NCI-H1436 treated with DMSO at 0.1 percent for 48 hours (cell line): ENCODE results near the gene LCP1.
"Not testable (repeated sequence)": the region's sequence is repeated elsewhere in the genome, so short reads cannot be mapped to it uniquely, and the experiment has no call there.

Source experiments
- DNase-seq: peaks from one replicate; lab custom pipeline; 2025; lab: John Stamatoyannopoulos, UW

LCP1 gene

DNA sequence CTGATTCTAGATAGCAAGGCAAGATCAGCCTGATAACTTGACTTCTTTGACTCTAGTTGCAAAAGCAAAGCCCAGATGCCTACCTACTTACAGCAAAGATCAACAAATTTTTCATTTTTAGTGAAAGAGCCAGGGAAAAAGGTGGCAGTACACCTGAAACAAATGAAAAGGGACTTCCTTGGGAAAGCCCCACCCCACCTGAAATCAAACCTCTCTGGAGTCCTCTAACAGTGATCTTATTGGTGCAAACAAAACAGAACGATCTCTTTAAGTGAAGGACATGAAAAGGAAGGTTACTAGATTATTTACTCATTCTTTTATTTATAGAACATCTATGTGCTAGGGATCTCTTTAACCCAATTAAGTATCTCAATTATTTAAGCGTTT lies 507 bp upstream of the LCP1 start:
- no peak for DNase-seq

DNA sequence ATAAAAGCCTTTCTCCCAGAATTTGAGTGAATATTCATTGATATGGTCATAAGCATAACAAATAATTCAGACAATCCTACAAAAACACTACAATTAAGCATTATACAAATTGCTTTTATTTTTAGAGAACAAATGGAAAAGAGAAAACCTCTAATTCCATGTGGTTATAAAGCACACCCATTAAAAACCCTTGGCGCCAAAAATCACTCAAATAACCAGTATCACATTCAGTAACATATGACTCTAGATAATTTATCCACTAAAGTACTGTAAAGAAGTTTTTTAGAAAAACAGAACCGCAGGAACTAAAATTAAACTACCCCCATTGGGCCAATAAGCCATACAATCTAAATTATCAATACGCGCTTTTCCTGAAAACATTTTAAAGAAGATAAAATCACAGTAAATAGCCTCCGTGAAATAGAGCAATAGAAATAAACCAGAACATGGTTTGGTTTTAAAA lies 569 bp downstream of the LCP1 start:
- no peak for DNase-seq

DNA sequence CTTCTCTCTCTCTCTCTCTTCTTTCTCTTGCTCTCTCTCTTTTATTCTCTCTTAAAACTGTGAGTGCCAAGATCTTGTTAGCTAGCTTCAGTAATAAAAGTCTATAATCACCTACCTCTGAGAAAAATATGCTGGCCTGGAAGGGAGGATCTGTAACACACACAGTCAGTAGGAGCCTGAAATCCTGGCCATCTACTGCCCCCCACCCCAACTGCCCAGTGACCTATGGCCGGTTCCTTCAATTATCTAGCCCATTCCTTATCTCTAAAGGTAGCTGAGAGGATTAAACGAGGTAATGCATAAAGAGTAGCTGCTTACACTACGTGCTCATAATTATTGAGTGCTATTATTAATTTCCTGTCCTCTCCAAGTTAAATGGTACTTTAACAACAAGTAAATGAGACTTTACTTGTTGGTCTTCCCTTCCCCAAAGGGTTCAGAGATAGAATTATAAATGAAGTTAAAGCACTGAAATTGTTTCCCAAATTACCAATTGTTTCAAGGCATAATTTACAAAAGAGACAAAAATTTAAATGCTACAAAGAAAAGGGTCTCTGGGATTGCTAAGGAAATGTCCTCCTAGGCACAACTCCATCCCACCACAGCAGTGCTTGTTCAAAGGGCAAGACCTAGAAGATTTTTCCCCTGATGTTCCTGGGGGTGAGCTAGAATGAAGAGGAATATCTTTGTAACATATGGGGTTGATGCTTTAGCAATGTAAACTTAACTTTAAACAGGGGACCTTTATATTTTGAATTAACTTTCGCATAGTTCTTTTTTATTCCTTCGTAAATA lies 1.8 kb downstream of the LCP1 start:
- DNase-seq: no peak

DNA sequence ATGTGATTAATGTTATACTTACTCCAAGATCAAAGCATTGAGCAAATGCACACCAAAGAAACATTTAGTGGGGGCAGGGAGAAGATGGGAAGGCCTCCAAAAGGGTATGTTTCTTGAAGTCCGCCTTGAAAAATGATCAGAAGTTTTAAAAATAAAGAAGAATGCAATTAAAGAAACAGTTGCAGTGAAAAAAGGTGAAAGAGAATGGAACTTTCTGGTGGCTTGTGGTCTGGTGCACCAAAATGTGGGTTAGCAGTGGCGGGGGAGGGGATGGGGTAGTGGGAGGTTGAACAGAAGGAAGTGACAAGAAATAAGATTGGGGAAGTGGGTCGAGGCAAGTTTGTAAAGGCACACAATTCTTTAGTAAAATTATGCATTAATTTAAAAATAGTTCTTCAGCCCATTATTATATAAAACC lies 2.5 kb downstream of the LCP1 start:
- DNase-seq: no peak

DNA sequence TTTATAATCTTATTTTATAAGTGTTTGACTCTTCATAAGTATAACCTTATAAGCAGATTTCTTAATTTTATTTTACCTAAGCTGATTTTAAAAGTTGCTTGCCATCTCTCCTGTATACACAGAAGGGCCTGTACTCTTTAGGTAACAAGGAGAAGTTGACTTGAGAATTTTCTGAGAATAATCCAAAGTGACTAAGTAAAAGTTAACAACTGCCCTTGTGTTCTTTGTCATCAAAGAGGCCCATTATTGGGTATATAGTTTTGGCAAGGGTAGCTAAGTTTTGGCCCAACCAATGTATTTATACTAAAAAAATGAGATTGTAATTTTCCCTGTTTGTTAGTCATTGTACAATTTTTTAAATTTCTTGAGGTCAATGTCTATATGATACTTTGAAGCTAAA lies 3.2 kb downstream of the LCP1 start:
- DNase-seq: no peak

DNA sequence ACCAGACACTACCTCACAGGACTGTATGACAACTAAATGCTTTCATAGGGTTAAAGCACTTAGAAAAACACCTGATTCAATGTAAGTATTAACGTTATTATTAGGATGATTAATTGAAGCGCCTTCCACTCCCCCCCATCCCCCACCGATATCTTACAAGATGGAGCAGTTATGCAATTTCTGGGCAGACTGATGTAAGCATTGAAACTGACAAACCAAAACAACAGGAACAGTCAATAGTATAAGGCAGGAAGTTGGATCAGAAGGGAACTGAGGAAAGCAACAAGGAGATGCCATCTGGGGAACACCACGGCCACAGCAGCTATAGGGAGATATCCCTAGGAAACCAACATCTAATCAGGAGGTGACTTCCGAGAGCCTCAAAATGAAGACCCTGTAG lies 3.8 kb downstream of the LCP1 start:
- DNase-seq: no peak

DNA sequence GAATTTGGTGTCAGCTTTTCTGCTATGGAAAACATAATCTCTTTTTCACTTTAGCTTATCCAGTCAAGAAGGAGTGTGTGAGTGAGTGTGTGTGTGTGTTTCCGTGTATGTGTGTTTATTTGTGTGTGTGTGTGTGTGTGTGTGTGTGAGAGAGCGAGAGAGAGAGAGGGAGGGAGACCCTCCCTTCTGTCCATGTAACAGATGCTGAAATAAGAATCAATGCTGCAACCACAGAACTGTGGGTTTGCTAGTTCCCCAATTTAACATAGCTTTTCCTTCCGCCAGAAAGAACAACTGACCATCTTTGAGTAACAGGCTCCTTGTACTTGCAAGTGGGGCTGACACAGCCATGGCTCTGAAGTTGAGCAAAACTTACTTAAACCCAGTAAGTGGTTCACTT lies 5.2 kb downstream of the LCP1 start:
- DNase-seq: no peak

DNA sequence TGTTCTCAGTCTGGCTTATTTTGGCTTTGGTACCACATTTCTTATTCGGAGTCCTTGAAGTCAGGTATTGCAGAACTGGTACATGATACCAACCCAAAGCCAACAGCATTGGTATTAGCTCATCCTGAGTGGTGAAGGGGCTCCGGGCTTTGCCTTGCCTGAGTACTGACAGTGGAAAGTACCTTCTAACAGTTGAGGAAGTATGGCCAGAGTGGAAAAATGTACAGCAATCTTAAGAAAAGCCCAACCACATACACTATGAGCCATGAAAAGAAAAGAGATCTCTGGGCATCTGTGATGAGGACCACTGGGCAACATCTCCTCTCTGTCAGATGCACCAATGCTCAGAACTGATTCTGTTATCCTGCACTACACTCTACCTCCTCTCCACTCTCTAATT lies 8.3 kb downstream of the LCP1 start:
- no peak for DNase-seq

DNA sequence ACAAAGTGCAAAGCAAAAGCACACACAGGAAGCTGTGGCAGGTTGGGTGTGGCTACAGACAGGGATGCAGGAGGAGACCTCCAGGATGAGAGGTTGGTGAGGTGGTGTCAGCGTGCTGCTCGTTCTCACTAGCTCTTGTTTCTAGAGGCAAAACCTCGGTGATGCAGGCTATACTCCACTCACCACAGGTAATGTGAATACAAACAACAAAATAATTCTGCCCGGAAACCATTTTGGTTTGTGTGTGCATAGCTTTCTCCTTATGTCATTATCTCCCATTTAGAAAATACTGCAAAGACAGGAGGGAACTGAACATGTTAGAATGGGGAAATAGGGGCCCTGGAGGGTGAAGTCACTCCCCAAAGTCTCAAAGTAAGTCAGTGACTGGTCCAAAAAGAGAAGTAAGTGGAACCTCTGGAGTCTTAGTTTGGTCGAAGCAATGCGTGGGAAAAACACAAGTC lies 9.4 kb downstream of the LCP1 start:
- no peak for DNase-seq

DNA sequence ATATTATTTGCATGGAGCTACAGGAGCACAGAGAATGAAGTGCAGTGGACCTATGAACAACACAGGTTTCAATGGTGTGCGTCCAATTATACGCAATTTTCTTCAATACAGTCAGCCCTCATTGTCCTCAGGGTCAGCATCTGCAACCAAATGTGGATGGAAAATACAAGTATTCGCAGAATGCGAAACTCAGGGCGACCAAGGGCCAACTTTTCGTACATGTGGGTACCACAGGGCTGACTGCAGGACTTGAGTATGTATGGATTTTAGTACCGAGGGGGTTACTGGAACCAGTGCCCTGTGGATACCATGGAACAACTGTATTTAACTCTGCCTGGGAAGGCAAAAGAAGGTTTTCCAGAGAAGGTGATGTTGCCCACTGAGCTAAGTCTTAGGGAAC lies 10.2 kb downstream of the LCP1 start:
- no peak for DNase-seq

DNA sequence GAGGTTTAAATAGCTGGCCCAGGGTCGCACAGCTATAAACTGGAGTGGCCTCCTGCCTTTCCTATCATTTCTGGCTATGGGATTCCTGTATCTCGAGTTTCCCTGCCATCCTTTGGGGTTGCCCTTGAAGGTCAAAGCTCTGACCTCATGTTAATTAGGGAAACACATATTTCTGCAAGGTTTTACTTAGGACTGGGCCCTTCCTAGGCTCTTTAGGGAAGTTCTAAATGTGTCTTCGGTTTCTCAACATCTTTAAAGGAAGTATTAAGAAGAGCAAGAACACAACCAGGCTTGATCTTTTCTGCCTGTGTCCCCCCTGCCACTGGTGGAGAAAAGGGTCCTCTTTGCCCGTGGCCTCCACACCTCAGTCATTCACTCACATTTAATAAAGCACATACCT lies 10.8 kb downstream of the LCP1 start:
- no peak for DNase-seq

DNA sequence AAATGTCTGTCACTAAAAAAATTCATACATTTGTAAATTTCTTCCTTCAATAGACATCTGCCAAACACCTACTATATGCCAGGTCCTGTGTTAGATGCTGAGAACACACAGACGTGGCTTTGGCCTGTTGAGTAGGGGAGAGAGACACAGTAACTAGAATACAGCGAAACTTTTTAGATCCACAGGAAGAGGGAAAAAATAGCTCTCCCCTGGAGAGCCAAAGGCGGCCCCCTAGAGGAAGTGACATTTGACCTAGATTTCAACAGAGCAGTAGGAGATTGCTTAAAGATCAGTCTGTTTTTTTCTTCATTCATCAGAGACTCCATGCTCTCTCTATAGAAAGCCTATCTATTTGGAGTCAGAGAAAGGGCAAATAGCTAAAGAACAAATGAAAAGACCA lies 11.3 kb downstream of the LCP1 start:
- no peak for DNase-seq

DNA sequence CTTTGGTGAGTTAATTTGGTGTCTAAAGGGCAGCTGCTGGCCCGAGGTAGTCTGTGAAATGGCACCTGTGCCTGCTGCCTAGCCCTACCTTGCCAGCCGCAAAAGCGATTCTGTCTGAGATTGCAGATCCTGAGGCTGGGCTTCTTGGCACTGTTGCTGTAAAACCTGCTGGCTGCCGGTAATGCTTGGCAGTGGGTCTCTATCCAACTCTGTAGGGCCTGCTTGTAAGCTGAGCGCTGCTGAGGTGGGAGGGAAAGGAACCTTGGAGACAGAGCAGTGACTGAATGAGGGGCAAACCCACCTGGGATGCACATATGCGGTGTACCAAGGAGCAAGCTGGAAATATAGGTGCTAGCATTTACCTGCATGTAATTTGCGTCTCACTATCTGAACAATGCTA lies 11.7 kb downstream of the LCP1 start:
- no peak for DNase-seq

DNA sequence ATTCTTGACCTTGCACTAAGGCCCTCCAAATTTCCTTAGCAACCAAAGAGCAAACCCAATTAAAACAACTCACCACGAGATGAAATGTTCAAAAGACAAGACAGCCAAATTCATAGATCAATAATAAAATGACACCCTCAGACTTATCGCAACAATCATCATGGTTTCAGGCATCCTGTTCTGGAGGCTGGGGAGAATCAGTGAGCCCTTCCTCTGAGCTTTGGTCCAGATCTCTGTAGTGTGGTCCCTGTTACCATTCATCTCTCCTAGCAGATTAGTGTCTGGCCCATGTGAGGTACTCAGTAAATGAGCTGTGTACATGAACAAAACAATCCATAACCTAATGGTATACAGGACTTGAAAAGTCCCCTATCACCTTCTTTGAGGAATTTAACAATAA lies 12.2 kb downstream of the LCP1 start:
- no peak for DNase-seq

DNA sequence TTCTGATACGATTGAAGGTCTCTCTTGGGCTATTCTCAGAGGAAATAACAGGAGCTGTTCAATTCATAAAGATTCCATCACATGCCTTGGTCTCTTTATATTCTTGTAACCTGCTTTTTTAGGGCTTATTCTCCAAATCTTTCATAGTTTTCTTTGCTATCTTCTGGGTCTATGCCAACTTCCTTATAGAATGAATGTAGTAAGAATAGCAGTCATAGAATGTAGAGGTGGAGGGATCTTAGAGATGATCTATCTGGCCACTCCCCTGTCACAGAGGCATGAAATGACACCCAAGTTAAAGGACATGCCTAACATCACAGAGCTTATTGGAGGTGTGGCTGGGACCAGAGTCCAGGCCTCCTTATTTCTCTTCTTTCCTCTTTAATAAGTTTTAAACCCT lies 13.2 kb downstream of the LCP1 start:
- no peak for DNase-seq

DNA sequence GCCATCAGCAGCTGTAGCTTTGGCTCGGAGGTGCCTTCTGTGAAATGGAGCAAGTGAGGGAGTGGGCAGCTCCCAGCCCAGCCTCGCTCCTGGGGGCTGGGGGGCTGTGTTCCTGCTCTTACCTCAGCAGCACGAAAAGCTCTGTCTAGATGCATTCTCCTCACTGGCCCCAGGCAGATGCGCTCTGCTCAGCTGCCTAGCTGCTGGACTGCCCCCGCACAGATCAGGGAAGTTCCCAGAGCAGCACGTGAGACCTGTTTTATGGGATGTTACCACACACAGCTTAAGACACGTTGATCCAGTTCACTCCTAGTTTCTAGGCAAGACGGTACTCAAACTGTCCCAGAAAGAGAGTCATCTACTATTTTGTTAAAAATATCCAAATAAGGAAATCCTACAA lies 13.6 kb downstream of the LCP1 start:
- DNase-seq: no peak

DNA sequence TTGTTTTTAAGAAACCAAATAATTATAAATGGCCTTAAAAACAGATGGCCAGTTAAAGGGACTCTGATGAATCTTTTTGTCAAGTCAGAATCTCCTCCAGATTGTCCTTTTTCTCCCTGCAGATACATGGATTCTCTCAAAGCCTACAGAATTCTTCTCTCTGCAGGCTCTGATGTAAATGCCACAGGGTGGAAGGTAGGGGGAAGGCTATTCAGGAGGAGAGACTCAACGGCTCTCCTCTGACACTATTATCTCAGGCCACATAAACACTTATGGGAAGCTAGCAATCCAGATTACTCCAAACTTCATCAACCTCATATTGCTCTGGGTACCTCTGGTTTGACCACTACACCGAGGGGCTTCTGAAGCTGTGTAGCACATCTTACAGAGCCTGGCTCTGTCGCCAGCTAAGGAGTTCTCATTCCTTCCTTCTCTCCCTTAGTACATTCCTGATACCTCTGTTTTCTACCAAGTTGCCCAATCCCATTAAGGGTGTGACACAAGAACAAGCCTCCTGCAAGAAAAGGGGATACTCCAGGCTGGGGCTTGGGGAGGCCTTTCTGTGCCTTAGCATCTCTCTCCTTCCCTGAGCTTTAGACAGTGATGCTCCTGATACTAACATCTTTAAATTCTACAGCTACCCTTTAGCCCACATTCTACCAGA lies 14.9 kb downstream of the LCP1 start:
- no peak for DNase-seq

DNA sequence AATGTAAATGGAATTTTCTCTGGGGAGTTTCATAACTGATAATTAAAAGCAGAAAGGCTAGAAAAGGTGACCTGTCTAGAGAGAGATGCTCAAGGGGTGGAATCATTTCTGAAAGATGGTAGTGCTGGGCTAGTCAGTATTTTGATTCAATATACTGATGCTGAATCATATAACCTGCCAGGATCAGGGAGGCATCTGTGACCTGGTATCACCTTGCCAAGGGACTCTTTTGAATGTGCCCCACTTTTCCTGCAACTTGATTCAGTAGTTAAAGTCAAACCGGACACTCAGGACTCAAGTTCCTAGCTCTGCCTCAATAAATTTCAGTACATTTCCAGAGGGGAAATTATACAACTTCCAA lies 15.8 kb downstream of the LCP1 start:
- DNase-seq: no peak

DNA sequence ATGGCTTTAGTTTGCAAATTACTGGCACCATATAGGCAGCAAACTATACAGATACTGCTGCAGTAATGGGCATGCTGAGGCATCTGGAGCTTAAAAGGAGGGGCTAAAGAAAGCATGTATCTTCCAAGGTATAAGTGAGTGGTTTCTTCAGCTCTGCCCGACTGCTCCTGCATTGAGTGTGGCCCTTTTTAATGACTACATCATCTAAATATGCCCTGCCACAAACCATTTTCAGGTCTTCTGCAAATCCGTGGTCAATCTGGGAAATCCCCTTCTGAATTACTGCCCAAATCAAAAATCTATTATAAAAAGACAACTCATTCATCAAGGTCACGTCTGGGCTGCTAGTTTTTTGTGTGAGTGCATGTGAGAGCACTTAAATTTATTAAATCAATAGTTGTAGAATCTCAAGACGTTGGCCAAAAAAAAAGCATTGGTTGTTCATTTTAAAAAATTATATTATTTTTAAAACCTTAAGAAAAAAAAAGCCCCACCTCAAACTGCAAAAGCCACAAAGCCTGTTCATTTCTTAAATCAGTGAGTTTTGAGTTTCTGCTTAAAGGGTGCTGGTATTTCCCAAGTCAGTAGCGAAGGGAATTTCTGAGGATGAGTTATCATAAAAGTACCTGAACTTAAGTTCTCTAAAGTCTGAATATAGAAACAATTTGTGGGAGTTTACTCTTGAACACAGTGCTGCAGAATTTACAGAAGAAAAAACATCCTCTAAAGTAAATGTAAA lies 16.3 kb downstream of the LCP1 start:
- no peak for DNase-seq

DNA sequence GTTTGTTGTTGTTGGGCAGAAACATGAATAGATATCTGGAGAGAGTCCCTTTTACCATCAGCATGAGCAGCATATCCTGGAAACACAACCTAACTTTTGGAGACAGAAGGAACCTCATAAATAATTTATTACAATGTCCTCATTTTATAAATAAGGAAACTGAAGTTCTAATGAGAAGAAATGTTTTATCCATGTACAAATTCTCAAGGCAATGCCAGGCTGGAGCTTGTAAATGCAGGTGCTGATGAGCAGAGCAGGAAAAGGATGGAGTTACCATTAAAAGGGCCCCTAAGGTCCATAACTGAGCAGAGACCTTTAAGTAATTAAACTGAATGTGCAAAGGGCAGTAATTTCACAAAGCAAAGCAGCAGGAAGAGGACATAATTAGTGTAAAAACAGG lies 17.3 kb downstream of the LCP1 start:
- DNase-seq: no peak

DNA sequence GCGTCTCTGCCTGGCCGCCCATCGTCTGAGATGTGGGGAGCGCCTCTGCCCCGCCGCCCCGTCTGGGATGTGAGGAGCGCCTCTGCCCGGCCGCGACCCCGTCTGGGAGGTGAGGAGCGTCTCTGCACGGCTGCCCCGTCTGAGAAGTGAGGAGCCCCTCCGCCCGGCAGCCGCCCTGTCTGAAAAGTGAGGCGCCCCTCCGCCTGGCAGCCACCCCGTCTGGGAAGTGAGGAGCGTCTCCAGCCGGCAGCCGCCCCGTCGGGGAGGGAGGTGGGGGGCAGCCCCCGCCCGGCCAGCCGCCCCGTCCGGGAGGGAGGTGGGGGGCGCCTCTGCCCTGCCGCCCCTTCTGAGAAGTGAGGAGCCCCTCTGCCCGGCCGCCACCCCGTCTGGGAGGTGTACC lies 19.2 kb downstream of the LCP1 start:
- not testable (repeated sequence) for DNase-seq

DNA sequence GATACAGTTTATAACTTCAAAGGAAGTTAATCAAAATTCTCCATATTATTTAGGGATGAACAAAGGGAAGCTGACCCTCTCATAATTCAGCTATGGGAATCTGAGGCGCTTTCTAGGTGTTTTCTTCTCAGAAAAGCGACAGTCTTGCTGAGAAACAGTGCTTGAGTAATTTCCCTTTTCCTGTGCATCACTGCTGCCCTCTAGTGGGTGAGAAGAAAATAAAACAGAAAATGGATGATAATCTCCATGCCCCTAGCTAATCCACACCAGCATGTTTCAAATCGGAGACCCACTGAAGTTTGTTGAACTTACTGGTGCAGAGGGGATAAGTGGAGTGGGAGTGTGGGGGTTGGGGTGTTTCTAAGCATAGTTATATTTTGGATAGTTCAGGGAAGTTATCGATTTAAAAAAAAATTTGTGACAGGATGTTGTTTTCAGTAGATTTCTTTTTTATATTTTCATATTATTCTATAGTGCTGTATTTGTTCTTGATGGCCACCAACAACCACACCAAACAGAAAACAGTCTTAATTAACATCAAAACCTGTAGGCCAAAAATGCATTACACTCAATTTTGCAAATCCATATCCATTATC lies 21.4 kb downstream of the LCP1 start:
- DNase-seq: no peak

DNA sequence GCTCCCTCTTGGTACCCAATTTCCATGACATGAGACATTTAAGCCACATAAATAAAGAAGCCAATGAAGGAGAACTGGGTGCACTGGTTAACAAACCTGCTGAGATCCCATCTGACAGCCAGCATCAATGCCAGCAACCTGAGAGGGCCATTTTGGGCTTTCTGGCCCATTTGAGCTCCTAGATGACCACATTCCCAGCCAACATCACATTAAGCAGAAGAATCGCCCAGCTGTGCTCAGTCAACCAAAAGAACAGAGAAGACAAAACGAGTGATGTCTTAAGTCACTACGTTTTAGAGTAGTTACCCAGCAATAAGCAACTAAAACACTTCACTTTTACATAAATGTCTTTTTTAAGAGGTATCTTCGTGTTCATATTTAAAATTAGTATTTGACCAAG lies 21.9 kb downstream of the LCP1 start:
- no peak for DNase-seq
